ENCODE measurements around the gene VPS25.

DNA sequence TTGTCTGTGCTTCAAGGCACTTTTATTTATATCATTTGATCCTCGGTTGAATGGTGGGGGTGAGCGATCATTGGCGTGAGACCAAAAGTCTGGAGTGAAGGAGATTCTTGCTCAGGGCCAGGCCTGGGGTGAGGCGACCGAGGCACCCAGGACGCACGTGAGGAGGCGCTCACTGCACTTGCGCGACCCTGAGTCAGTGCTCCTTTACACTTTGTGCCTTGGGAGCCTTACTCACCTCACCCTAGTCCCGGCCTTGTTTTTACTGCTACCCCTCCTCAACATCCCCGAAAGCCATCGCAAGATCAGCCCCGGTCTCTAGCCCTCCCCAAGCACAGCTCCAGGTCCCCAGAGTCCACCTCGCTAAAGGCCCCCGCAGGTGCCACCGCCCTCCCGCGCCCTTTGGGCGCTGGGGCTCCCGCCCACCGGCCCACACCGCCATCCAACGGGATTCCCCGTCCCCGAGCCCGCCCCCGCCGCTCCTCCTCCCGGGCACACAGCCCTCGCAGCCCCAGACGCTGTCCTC lies 28.9 kb upstream of the VPS25 start:
- TF ChIP-seq EZH2 (IDR thresholded peaks at IDR 0.05; ENCODE audit: borderline replicate concordance, low read depth, low read length, poor library complexity, severe bottlenecking): no peak
- TF ChIP-seq, protein P1, sequence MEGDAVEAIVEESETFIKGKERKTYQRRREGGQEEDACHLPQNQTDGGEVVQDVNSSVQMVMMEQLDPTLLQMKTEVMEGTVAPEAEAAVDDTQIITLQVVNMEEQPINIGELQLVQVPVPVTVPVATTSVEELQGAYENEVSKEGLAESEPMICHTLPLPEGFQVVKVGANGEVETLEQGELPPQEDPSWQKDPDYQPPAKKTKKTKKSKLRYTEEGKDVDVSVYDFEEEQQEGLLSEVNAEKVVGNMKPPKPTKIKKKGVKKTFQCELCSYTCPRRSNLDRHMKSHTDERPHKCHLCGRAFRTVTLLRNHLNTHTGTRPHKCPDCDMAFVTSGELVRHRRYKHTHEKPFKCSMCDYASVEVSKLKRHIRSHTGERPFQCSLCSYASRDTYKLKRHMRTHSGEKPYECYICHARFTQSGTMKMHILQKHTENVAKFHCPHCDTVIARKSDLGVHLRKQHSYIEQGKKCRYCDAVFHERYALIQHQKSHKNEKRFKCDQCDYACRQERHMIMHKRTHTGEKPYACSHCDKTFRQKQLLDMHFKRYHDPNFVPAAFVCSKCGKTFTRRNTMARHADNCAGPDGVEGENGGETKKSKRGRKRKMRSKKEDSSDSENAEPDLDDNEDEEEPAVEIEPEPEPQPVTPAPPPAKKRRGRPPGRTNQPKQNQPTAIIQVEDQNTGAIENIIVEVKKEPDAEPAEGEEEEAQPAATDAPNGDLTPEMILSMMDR (conservative IDR thresholded peaks at IDR 0.05; ENCODE audit: low read depth, low read length): no peak

Measured in A673 (cell line).